Measurements from ENCODE around the gene EME1. TPM values are rescaled to one million over a fixed set of nuclear protein-coding genes. Genes with fewer than 3 reads are reported as not detected.

EME1 gene
- total and polyA plus RNA-seq, 8 donors, result 0.19 to 0.94 (median 0.41) TPM; not detected in 2

DNA sequence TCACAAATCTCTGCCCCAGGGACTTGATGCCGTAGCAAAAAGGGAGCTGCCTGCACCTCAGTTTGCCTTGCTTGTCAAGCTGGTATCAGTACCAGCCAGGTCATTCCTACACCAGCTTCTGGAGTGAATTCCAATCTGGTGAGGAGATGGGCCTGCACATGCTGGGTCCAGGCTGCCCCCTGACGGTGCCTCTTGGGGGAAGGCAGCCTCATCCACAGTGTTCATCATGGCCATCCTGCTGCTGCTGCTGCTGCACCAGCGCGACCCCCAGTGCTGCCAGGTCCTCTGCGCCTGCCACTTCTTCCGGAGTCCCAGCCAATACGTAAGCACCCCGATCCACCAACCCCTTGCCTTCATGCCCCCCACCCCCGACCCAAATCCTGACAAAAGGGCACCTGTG, 8.3 kb upstream of the EME1 start:
- H3K36me3 ChIP-seq, result peaks cover 6 to 30% (median 13%) of the 10 kb centered on the region in 3 donors
- WGBS, 2 donors, result 83 to 84% methylated on average over 9 of the region's 9 CpGs
- intact Hi-C loops (cut with DNase I), result loop anchor here in 2 of 3 donors (5.0 to 10.0 kb wide), 2 partner anchors 108 to 110 kb away; partner anchors contain the start of gene RSAD1 (in 1 of the 2)

GRCh38 chr17:50365165-50365564, 7.9 kb upstream of the EME1 start:
- Histone ChIP-seq H3K4me1 (peaks cover 0 to 7% (median 0%) of the 10 kb centered on the region in 3 donors), H3K9me3 (no peaks in the 10 kb centered on the region), H3K36me3 (peaks cover 6 to 34% (median 18%) of the 10 kb centered on the region in 3 donors), H3K4me3 (no peak overlapping the region), H3K27ac (no peak overlapping the region), H3K27me3 (no peaks in the 10 kb centered on the region)
- FAIRE-seq (no peak), DNase-seq (no peak), ATAC-seq (no peak)
- WGBS, 2 donors, result 60 to 76% methylated on average over 2 of the region's 2 CpGs
- TF ChIP-seq, protein P1, sequence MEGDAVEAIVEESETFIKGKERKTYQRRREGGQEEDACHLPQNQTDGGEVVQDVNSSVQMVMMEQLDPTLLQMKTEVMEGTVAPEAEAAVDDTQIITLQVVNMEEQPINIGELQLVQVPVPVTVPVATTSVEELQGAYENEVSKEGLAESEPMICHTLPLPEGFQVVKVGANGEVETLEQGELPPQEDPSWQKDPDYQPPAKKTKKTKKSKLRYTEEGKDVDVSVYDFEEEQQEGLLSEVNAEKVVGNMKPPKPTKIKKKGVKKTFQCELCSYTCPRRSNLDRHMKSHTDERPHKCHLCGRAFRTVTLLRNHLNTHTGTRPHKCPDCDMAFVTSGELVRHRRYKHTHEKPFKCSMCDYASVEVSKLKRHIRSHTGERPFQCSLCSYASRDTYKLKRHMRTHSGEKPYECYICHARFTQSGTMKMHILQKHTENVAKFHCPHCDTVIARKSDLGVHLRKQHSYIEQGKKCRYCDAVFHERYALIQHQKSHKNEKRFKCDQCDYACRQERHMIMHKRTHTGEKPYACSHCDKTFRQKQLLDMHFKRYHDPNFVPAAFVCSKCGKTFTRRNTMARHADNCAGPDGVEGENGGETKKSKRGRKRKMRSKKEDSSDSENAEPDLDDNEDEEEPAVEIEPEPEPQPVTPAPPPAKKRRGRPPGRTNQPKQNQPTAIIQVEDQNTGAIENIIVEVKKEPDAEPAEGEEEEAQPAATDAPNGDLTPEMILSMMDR (IDR thresholded peaks at IDR 0.05), result no peak
- intact Hi-C loops (cut with DNase I), result loop anchor here in 2 of 3 donors (5.0 to 10.0 kb wide), 2 partner anchors 107 to 110 kb away; partner anchors contain the start of gene RSAD1 (in 1 of the 2)

More for the DNA sequence above, 8.3 kb upstream of the EME1 start:
- Histone ChIP-seq H3K4me1 (peaks cover 0 to 7% (median 0%) of the 10 kb centered on the region in 3 donors), H3K27ac (no peak overlapping the region), H3K4me3 (no peak overlapping the region), H3K27me3 (no peaks in the 10 kb centered on the region), H3K9me3 (no peaks in the 10 kb centered on the region)
- no peak for ATAC-seq
- DNase-seq, result no peak
- no peak for FAIRE-seq
- TF ChIP-seq, protein P1 (IDR thresholded peaks at IDR 0.05), result no peak

GRCh38 chr17:50365649-50366393, 7.2 kb upstream of the EME1 start:
- Histone ChIP-seq H3K36me3 (peaks cover 6 to 37% (median 22%) of the 10 kb centered on the region in 3 donors), H3K27me3 (no peaks in the 10 kb centered on the region), H3K9me3 (no peaks in the 10 kb centered on the region), H3K27ac (no peak overlapping the region), H3K4me3 (no peak overlapping the region), H3K4me1 (peaks cover 0 to 7% (median 0%) of the 10 kb centered on the region in 3 donors)
- TF ChIP-seq, protein P1 (IDR thresholded peaks at IDR 0.05), result no peak
- FAIRE-seq, result no peak
- 92 to 93% methylated on average over 14 of the region's 14 CpGs for WGBS, 2 donors
- DNase-seq, result no peak
- ATAC-seq, result no peak
- intact Hi-C loops (cut with DNase I), result loop anchor here in 2 of 3 donors (5.0 to 10.0 kb wide), 2 partner anchors 106 to 109 kb away; partner anchors contain the start of gene RSAD1 (in 1 of the 2)

GRCh38 chr17:50367401-50367800, 5.6 kb upstream of the EME1 start:
- DNase-seq (no peak), ATAC-seq (no peak), FAIRE-seq (no peak)
- peaks cover 0 to 11% (median 3%) of the 10 kb centered on the region in 3 donors for H3K4me1 ChIP-seq
- H3K9me3 ChIP-seq, result no peaks in the 10 kb centered on the region
- H3K36me3 ChIP-seq, result peaks cover 6 to 37% (median 22%) of the 10 kb centered on the region in 3 donors
- no peaks in the 10 kb centered on the region for H3K27me3 ChIP-seq
- H3K4me3 ChIP-seq, result no peak overlapping the region
- TF ChIP-seq, protein P1 (IDR thresholded peaks at IDR 0.05), result no peak
- WGBS, 2 donors, result 50 to 85% methylated on average over 1 of the region's 1 CpG
- intact Hi-C loops (cut with DNase I), result loop anchor here in 2 of 3 donors (5.0 to 10.0 kb wide), 2 partner anchors 105 to 107 kb away; partner anchors contain the start of gene RSAD1 (in 1 of the 2)
- H3K27ac ChIP-seq, result no peak overlapping the region
